HG03457 (cell line): Measurements from ENCODE around the gene PLAC9.

Experiments
- ATAC-seq: cut with Tn5 transposase; IDR thresholded peaks from one replicate; pipeline ENCODE4 v1.9.1; 2021; ENCODE audit warnings: moderate number of reproducible peaks; ENCODE audit not compliant: unreplicated experiment

The PLAC9 gene

DNA sequence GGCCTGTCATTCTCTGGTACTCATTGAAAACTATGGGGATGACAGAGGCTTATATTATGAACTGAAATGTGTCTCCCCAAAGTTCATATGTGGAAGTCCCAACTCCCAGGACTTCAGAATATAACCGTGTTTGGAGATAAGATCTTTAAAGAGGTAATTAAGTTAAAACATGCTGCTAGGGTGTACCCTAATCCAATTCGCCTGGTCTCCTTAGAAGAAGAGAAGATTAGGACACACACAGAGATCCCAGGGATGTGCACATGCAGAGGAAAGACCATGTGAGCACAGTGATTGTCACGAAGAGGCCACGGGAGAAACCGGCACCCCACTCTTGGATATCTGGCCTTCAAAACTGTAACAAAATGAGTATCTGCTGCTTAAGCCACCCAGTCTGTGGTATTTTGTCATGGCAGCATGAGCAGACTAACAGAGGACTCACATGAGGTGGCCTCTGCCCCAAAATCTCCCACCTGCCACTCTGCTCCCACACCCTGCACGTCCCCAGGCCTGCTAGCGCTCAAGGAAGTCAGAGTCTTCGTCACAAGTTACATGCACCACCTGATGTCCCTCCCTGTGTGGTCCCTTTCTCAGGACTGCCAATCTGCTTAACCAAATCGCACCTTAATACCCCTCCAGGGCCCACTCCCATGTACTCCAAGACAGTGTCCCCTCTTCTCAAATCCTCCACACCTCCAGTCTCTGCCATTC, 26.8 kb downstream of the PLAC9 start:
- no peak for ATAC-seq

GRCh38 chr10:80160361-80161320, 28.1 kb downstream of the PLAC9 start:
- ATAC-seq = no peak

GRCh38 chr10:80161321-80162083, 29.0 kb downstream of the PLAC9 start:
- no peak for ATAC-seq

GRCh38 chr10:80163741-80164341, 31.3 kb downstream of the PLAC9 start:
- no peak for ATAC-seq

GRCh38 chr10:80164596-80164995, 32.1 kb downstream of the PLAC9 start:
- no peak for ATAC-seq

DNA sequence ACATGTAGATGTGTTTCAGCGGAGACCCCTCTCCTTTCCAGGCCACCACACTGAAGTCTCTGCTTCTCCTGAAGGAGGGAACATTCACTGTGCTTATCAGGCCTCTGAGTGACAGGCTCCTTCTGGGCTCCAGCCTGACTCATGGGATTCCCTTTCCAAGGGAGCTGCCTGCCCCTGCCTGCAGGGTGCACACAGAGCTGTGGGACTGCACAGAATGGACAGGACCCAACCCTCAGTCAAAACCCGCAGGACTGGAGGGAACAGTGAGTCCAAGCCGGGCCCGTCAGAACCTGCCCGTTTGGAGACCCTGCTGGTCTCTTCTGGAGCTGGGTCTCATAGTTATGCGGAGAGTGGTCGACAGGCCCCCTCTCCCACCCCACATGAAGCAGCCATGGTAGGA, 32.6 kb downstream of the PLAC9 start:
- no peak for ATAC-seq

- ATAC-seq = no peak
Observed at GRCh38 chr10:80166581-80167470, 34.3 kb downstream of the PLAC9 start.

GRCh38 chr10:80167471-80168161, 35.1 kb downstream of the PLAC9 start:
- ATAC-seq = no peak

DNA sequence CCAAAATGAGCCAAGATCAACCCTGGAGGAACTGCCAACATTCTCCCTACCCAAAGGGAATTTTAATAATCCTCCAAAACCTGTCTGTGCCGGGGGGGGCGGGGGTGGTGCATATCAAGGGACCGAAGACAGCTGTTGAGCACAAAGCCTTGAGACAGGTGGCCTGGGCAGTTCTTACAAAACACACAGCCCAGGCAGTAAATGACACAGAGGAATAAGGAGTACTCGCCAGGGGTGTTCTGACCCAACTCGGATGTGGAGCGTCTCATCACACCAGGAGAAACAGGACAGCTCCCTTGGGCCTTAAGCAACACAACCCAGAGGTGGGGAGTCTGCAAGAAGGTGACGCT, 35.6 kb downstream of the PLAC9 start:
- ATAC-seq = no peak

DNA sequence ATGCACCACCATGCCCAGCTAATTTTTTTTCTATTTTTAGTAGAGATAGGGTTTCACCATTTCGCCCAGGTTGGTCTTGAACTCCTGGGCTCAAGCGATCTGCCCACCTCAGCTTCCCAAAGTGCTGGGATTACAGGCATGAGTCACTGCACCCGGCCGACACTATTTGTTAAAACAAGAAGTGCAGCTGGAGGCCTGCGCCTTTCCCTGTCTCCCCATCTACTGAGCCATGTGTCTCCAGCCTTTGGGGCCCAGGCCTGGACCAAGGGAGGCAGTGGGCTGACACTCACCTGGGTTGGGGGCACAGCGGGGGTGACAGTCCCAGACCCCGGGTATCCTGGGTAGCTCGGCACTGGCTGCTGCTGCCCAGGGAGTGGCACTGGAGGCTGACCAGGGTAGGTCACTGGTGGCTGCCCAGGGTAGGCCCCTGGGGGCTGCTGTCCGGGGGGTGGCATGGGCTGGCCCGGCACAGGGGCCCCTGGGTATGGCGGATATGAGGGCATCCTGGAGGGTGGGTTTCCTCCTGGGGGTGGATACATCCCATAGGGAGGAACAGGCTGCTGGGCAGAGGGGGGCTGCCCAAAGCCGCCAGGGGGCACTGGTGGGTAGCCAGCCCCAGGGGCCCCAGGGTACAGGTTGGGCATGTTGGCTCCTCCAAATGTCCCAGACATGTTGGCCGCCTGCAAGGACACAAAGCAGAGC, 36.3 kb downstream of the PLAC9 start:
- ATAC-seq = no peak

GRCh38 chr10:80170026-80170425, 37.5 kb downstream of the PLAC9 start:
- no peak for ATAC-seq

DNA sequence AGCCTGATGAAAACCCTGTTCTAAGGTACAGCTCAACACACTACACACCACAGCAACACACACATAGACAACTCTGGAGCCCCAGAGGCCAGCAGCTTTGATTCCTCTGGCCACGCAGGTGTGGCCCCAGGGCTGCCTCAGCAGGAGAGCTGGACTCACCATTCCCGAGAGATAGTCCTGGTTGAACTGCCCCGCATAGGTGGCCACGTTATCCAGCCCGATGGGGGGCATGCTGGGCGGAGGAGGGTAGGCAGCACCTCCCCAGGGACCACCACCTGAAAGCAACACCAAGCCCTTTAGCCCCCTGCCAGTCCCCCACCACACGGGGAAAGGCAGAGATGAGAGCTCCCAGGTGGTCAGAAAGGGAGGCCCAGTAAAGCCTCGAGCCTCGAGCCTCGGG, 38.1 kb downstream of the PLAC9 start:
- ATAC-seq = no peak

DNA sequence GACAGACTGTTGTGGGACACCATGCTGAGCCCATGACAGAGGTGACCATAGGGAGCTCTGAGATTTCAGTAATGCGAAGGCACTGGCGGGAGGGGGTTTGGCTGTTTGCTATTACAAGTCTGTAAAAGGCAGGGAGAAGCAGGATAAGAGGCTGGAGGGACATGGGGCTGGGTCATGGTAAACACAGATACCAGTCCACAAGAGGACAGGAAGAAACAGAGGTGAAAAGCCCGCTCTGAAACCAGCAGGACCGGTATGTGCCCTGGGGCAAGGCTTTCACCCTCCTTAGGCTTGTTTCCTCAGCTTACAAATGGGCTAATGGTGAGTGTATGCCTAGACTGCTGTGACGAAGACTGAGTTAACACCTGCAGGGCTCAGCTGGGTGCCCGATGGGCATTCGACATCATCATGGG, 38.7 kb downstream of the PLAC9 start:
- no peak for ATAC-seq

DNA sequence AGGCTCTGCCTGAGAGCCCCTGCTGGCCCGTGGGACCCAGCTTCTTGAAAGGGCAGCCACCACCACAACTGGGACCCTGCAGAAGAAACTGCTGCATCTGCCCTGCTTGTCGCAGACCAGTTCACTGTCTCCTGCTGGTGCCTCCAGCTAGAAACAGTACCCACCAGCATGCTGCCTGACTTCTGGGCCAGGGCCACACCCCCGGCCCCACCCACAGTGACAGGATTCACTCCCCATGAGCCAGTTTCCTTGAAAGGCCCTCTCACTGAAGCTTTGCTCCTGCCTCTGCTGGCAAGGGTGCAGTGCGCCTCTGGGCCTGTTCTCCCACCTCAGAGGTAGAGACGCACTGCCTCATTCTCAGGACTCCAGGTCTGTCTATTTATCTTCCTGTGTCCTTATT, 40.4 kb downstream of the PLAC9 start:
- ATAC-seq = no peak

- no peak for ATAC-seq
Observed at GRCh38 chr10:80173466-80173865, 40.9 kb downstream of the PLAC9 start.

DNA sequence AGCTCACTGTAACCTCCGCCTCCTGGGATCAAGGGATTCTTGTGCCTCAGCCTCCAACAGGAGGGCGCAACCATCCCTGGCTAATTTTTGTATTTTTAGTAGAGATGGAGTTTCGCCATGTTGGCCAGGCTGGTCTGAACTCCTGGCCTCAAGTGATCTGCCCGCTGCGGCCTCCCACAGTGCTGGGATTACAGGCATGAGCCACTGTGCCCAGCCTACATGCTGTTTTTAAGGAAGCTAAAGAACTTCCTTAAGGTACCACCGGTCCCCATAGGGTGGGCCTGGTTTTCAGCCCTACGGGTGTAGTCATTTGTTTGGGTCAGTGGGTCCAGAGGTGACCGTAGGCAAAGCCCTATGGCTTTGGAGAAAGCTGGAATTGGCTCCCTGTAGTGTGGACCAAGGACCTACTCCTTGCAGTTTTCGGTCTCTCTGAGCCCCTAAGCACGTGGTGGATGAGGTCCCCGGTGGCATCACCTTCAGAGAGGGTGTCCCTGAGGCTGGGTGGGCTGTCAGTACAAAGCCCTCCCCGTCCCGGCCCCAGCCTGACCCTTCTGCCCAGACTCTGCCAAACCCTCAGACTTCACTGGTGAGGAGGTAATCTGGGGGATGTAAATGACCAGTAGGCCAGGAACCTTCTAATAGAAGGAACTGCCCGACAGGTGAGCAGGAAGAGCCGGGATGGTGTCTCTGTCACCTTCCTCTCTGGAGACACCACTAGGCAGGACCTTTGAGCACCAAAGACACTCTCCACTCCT, 42.3 kb downstream of the PLAC9 start:
- ATAC-seq = no peak

- no peak for ATAC-seq
Observed at GRCh38 chr10:80176526-80176925, 44.0 kb downstream of the PLAC9 start.
